Raji (cell line): Measurements from ENCODE around the gene TSSC4.
A peak's percentile ranks its signal among the peaks of the same experiment; 100 is the strongest.

Source experiments
- POLR2A ChIP-seq: IDR thresholded peaks from 2 replicates; pipeline ENCODE4 v1.6.1; 2011; ENCODE audit warnings: low read depth, low read length, control low read depth; ENCODE audit not compliant: insufficient read depth

TSSC4 gene

GRCh38 chr11:2400069-2400761 is at the start of gene TSSC4:
TSS of gene TSSC4 (plus strand) at chr11:2400750. CDS start at chr11:2402634, 1,884 bp downstream.
- peak; percentile 75 for TF ChIP-seq POLR2A

GRCh38 chr11:2351701-2352100 is 48.8 kb upstream of the TSSC4 start:
- no peak for TF ChIP-seq POLR2A

- no peak for TF ChIP-seq POLR2A
Measured at GRCh38 chr11:2352420-2352819, 48.1 kb upstream of the TSSC4 start.

- TF ChIP-seq POLR2A = no peak
Measured at GRCh38 chr11:2355000-2355644, 45.4 kb upstream of the TSSC4 start.

- no peak for TF ChIP-seq POLR2A
Measured at GRCh38 chr11:2357246-2357645, 43.3 kb upstream of the TSSC4 start.

GRCh38 chr11:2358754-2359442 is 41.7 kb upstream of the TSSC4 start:
- TF ChIP-seq POLR2A = no peak

GRCh38 chr11:2359557-2359956 is 41.0 kb upstream of the TSSC4 start:
- no peak for TF ChIP-seq POLR2A

- no peak for TF ChIP-seq POLR2A
Measured at GRCh38 chr11:2360081-2360642, 40.4 kb upstream of the TSSC4 start.

GRCh38 chr11:2361565-2361964 is 39.0 kb upstream of the TSSC4 start:
- no peak for TF ChIP-seq POLR2A

- TF ChIP-seq POLR2A = no peak
Measured at GRCh38 chr11:2362414-2362813, 38.1 kb upstream of the TSSC4 start.

- no peak for TF ChIP-seq POLR2A
Measured at GRCh38 chr11:2363130-2363529, 37.4 kb upstream of the TSSC4 start.

GRCh38 chr11:2363577-2364370 is 36.8 kb upstream of the TSSC4 start:
- TF ChIP-seq POLR2A = no peak

GRCh38 chr11:2365571-2366210 is 34.9 kb upstream of the TSSC4 start:
- TF ChIP-seq POLR2A = no peak

GRCh38 chr11:2366276-2366675 is 34.3 kb upstream of the TSSC4 start:
- TF ChIP-seq POLR2A = no peak
